Mesendoderm (in vitro differentiated cells): ENCODE results near the gene FZD10. TPM values are rescaled to one million over a fixed set of nuclear protein-coding genes. Genes with fewer than 3 reads are reported as not detected.
A peak's percentile ranks its signal among the peaks of the same experiment; 100 is the strongest.

Experiments
- DNase-seq: peaks from one replicate; pipeline ENCODE4 v3.0.0; 2013
- H2AK5ac ChIP-seq: 2 replicates; pipeline ENCODE4 v1.6.1; 2013; ENCODE audit warnings: low read length, inconsistent platforms
- H2BK120ac ChIP-seq: 2 replicates; pipeline ENCODE4 v1.6.1; 2013; ENCODE audit warnings: low read depth, mild to moderate bottlenecking, low read length, moderate library complexity, mixed read lengths
- H2BK15ac ChIP-seq: replicated peaks from 2 replicates; pipeline ENCODE4 v1.6.1; 2013; ENCODE audit warnings: low read depth, mild to moderate bottlenecking, moderate library complexity
- H2BK5ac ChIP-seq: 2 replicates; pipeline ENCODE4 v1.6.1; 2013; ENCODE audit warnings: low read length, inconsistent platforms
- H3K18ac ChIP-seq: 2 replicates; pipeline ENCODE4 v1.6.1; 2013; ENCODE audit warnings: mild to moderate bottlenecking, low read length, mixed read lengths
- H3K23ac ChIP-seq: one replicate; pipeline ENCODE4 v1.6.1; 2013; ENCODE audit warnings: low read length
- H3K27ac ChIP-seq: 2 replicates; pipeline ENCODE4 v1.5.1; 2013; ENCODE audit warnings: low read depth, mild to moderate bottlenecking, inconsistent platforms, low read length, moderate library complexity
- H3K27me3 ChIP-seq: 2 replicates; pipeline ENCODE4 v1.6.1; 2013; ENCODE audit warnings: low read length, control low read depth, mild to moderate bottlenecking, inconsistent platforms; ENCODE audit not compliant: insufficient read depth, poor library complexity
- H3K36me3 ChIP-seq: 2 replicates; pipeline ENCODE4 v1.6.1; 2013; ENCODE audit warnings: low read length, inconsistent platforms; ENCODE audit not compliant: control insufficient read depth, insufficient read depth
- H3K4ac ChIP-seq: one replicate; pipeline ENCODE4 v1.6.1; 2013; ENCODE audit warnings: low read depth, mild to moderate bottlenecking, low read length, moderate library complexity
- H3K4me1 ChIP-seq: 2 replicates; pipeline ENCODE4 v1.6.1; 2013; ENCODE audit warnings: low read depth, low read length, inconsistent platforms; ENCODE audit not compliant: control insufficient read depth
- H3K4me2 ChIP-seq: 2 replicates; pipeline ENCODE4 v1.6.1; 2013; ENCODE audit warnings: low read length
- H3K4me3 ChIP-seq: 2 replicates; pipeline ENCODE4 v1.5.1; 2013; ENCODE audit warnings: mild to moderate bottlenecking, low read length
- H3K56ac ChIP-seq: one replicate; pipeline ENCODE4 v1.6.1; 2013; ENCODE audit warnings: low read length
- H3K79me1 ChIP-seq: 2 replicates; pipeline ENCODE4 v1.6.1; 2013; ENCODE audit warnings: low read length, inconsistent platforms
- H3K79me2 ChIP-seq: 2 replicates; pipeline ENCODE4 v1.6.1; 2013; ENCODE audit warnings: mild to moderate bottlenecking, low read length; ENCODE audit not compliant: control insufficient read depth, insufficient read depth
- H3K9ac ChIP-seq: 2 replicates; pipeline ENCODE4 v1.6.1; 2013; ENCODE audit warnings: low read length, inconsistent platforms
- H4K5ac ChIP-seq: one replicate; pipeline ENCODE4 v1.6.1; 2013; ENCODE audit warnings: low read length
- H4K8ac ChIP-seq: one replicate; pipeline ENCODE4 v1.6.1; 2013; ENCODE audit warnings: low read depth, mild to moderate bottlenecking, control low read depth, low read length, moderate library complexity
- WGBS: extraction: QIAGEN DNeasy Blood & Tissue Kit; methylation state at CpG from one replicate; pipeline ENCODE4 v1.1.7; 2013; ENCODE audit warnings: low lambda C conversion rate, missing lambda C conversion rate; ENCODE audit not compliant: insufficient coverage; ENCODE audit errors: extremely low coverage; 5-methylcytosine and 5-hydroxymethylcytosine counted together
- polyA plus RNA-seq, 2 experiments: library from polyadenylated mRNA; stranded (reverse); fragments of 200-250 nt; gene quantifications; one replicate each; pipeline ENCODE4 v1.2.3, GENCODE V29; 2013

FZD10 gene, protein sequence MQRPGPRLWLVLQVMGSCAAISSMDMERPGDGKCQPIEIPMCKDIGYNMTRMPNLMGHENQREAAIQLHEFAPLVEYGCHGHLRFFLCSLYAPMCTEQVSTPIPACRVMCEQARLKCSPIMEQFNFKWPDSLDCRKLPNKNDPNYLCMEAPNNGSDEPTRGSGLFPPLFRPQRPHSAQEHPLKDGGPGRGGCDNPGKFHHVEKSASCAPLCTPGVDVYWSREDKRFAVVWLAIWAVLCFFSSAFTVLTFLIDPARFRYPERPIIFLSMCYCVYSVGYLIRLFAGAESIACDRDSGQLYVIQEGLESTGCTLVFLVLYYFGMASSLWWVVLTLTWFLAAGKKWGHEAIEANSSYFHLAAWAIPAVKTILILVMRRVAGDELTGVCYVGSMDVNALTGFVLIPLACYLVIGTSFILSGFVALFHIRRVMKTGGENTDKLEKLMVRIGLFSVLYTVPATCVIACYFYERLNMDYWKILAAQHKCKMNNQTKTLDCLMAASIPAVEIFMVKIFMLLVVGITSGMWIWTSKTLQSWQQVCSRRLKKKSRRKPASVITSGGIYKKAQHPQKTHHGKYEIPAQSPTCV
- 0.86 TPM for polyA plus RNA-seq (2013, experiment 1 of 2)
- 0.87 TPM for polyA plus RNA-seq (2013, experiment 2 of 2)

DNA sequence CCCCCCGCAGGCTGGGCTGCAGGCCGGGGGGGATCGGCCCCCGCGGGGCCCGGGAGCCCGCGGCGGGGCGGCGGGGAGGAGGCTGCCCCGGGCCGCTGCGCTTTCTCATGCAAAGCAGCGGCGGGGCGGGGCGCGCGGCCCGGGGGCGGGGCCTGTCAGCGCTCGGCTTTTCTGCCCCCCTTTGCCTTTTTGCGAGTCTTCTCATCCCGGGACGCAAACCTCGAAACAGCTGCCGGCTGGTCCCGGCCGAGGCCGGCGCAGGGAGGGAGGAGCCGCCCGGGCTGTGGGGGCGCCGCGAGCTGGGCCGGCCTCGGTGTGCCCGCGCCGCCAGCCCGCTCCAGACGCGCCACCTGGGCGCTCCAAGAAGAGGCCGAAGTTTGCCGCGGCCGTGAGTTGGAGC is at the start of gene FZD10:
Gene FZD10 (plus strand): TSS at position 198 of the 400 bp plus-strand sequence. CDS start 479 bp downstream, outside the sequence.
- no peak within 1 kb of the TSS for H3K23ac ChIP-seq
- H4K8ac ChIP-seq, result no peak within 1 kb of the TSS
- H3K4me2 ChIP-seq, result peak within 1 kb of the TSS; percentile 74
- peaks cover 57% of the 10 kb centered on the region for H3K27me3 ChIP-seq
- peak within 1 kb of the TSS; percentile 79 for H3K56ac ChIP-seq
- peak; percentile 72 for DNase-seq
- no peak within 1 kb of the TSS for H2BK5ac ChIP-seq
- H3K4ac ChIP-seq, result no peak within 1 kb of the TSS
- H3K18ac ChIP-seq, result peak within 1 kb of the TSS; percentile 25
- H3K79me2 ChIP-seq, result no peaks in the 10 kb centered on the region
- no peaks in the 10 kb centered on the region for H3K36me3 ChIP-seq
- H2BK120ac ChIP-seq, result no peak within 1 kb of the TSS
- H3K27ac ChIP-seq, result no peak within 1 kb of the TSS
- H2AK5ac ChIP-seq, result no peak within 1 kb of the TSS
- H4K5ac ChIP-seq, result no peak within 1 kb of the TSS
- H2BK15ac ChIP-seq, result no peak within 1 kb of the TSS
- WGBS, result no CpG with 5 or more reads among the region's 51 CpGs
- peak within 1 kb of the TSS; percentile 28 for H3K4me3 ChIP-seq
- H3K4me1 ChIP-seq, result peaks cover 4% of the 10 kb centered on the region
- H3K79me1 ChIP-seq, result no peaks in the 10 kb centered on the region
- peak within 1 kb of the TSS; percentile 50 for H3K9ac ChIP-seq

DNA sequence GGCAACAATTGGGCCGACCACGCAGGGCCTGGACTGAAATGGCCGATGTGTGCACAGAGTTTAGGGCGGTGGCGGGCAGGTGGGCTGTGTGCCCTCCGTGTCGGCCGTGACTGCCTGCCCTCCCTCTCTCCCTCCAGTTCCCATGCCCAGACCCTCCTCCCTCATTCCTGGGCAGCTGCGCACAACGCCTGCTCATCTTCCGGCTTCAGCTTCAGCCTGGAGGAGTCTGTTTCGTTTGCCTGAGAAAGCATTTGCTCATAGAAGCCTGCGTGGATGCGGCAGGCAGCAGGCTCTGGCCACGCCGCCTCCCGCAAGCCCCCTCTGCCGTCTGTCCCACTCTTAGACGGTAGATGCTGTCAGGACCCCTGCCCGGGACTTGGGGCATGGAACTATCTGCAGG is 47.3 kb upstream of the FZD10 start:
- H2BK15ac ChIP-seq, result no peak overlapping the region
- no peak overlapping the region for H3K27ac ChIP-seq
- no peak overlapping the region for H3K4me2 ChIP-seq
- H3K9ac ChIP-seq, result no peak overlapping the region
- no peaks in the 10 kb centered on the region for H3K4me1 ChIP-seq
- no peak for DNase-seq
- no peak overlapping the region for H3K18ac ChIP-seq
- no peak overlapping the region for H3K4me3 ChIP-seq
- no peak overlapping the region for H2BK120ac ChIP-seq
- no peak overlapping the region for H4K8ac ChIP-seq
- no CpG with 5 or more reads among the region's 20 CpGs for WGBS
- H3K4ac ChIP-seq, result no peak overlapping the region
- no peaks in the 10 kb centered on the region for H3K79me1 ChIP-seq
- no peak overlapping the region for H3K23ac ChIP-seq
- H3K56ac ChIP-seq, result no peak overlapping the region
- no peaks in the 10 kb centered on the region for H3K79me2 ChIP-seq
- no peak overlapping the region for H2AK5ac ChIP-seq
- no peaks in the 10 kb centered on the region for H3K27me3 ChIP-seq
- H3K36me3 ChIP-seq, result no peaks in the 10 kb centered on the region
- no peak overlapping the region for H4K5ac ChIP-seq
- H2BK5ac ChIP-seq, result no peak overlapping the region

DNA sequence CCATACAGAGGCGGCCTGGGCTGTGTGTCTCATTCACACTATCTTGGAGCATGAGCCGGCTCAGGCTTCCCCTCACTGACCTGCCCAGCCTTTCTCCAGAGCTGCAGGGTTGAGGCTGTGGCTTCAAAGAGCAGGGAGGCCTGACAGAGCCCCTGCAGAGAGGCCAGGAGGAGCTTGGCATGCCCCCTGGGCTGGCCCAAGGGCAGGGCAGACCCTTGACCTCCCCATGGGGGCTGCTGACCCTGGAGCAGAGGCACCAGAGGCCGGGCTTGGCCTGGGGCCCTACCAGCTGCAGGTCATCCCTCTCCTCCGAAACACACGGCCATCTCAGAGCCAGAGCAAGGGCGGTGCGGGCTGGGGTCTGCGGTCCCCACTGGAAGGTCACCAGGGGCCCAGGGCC is 46.6 kb upstream of the FZD10 start:
- Histone ChIP-seq H3K79me2 (no peaks in the 10 kb centered on the region), H3K36me3 (no peaks in the 10 kb centered on the region), H3K4ac (no peak overlapping the region), H3K4me3 (no peak overlapping the region), H3K23ac (no peak overlapping the region), H3K4me2 (no peak overlapping the region), H2BK5ac (no peak overlapping the region), H3K9ac (no peak overlapping the region), H2BK120ac (no peak overlapping the region), H3K79me1 (no peaks in the 10 kb centered on the region), H2AK5ac (no peak overlapping the region), H3K27me3 (no peaks in the 10 kb centered on the region), H3K18ac (no peak overlapping the region), H2BK15ac (no peak overlapping the region), H3K27ac (no peak overlapping the region), H3K56ac (no peak overlapping the region), H3K4me1 (no peaks in the 10 kb centered on the region), H4K5ac (no peak overlapping the region), H4K8ac (no peak overlapping the region)
- no peak for DNase-seq
- no CpG with 5 or more reads among the region's 8 CpGs for WGBS

DNA sequence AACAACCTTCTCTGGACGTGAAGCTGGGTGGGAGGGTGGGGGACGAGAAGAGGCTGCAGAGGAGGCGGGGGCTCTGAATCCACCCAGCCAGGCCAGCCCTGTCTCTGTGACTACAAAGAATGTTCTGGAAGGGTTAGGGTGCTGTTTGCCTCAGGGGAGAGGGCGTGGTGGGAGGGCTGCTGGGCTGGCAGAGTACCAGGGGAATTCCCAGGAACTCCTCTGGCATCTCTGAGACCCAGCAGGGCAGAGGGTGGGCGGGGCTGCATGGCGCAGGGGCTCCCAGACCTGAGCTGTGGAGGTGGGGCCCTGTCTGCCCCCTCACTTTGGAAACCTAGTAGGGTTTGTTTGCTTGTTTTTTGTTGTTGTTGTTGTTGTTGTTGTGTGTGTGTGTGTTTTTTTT is 45.5 kb upstream of the FZD10 start:
- Histone ChIP-seq H3K79me1 (no peaks in the 10 kb centered on the region), H3K4me3 (no peak overlapping the region), H3K56ac (no peak overlapping the region), H3K79me2 (no peaks in the 10 kb centered on the region), H2BK5ac (no peak overlapping the region), H3K36me3 (no peaks in the 10 kb centered on the region), H3K4me2 (no peak overlapping the region), H3K4me1 (no peaks in the 10 kb centered on the region), H3K23ac (no peak overlapping the region), H2AK5ac (no peak overlapping the region), H4K8ac (no peak overlapping the region), H2BK15ac (no peak overlapping the region), H3K18ac (no peak overlapping the region), H3K27ac (no peak overlapping the region), H4K5ac (no peak overlapping the region), H3K9ac (no peak overlapping the region), H2BK120ac (no peak overlapping the region), H3K4ac (no peak overlapping the region), H3K27me3 (no peaks in the 10 kb centered on the region)
- no CpG with 5 or more reads among the region's 6 CpGs for WGBS
- no peak for DNase-seq

DNA sequence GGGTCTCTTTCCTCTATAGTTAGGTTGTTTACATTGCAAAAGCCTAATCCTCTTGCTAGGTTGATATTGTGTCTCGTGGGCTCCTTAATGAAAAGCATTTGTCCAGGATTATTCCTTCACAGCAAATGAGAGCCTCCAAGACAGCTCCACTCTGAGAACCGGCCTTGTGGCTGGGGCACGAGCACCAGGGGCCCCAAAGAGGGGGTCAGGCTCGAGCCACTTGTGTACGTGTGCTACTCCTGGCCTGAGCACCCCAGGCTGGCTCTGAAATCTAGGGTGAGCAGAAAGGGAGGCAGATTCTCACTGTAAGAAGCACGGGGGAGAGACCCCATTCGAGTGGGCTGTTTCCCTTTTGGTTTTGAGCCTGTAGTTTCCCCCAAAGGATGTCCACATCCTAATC is 45.0 kb upstream of the FZD10 start:
- Histone ChIP-seq H3K4me3 (no peak overlapping the region), H3K4me2 (no peak overlapping the region), H3K79me2 (no peaks in the 10 kb centered on the region), H3K9ac (no peak overlapping the region), H2BK15ac (no peak overlapping the region), H3K79me1 (no peaks in the 10 kb centered on the region), H3K27ac (no peak overlapping the region), H2AK5ac (no peak overlapping the region), H4K5ac (no peak overlapping the region), H3K23ac (no peak overlapping the region), H4K8ac (no peak overlapping the region), H3K18ac (no peak overlapping the region), H3K4ac (no peak overlapping the region), H3K56ac (no peak overlapping the region), H2BK5ac (no peak overlapping the region), H3K4me1 (no peaks in the 10 kb centered on the region), H3K27me3 (no peaks in the 10 kb centered on the region), H2BK120ac (no peak overlapping the region), H3K36me3 (no peaks in the 10 kb centered on the region)
- DNase-seq, result no peak
- WGBS, result no CpG with 5 or more reads among the region's 7 CpGs
